ENCODE results near the gene VAV2. TPM values are rescaled to one million over a fixed set of nuclear protein-coding genes. Genes with fewer than 3 reads are reported as not detected.

Gene VAV2
- total RNA-seq, 1 experiment from 2014 or later = 4.4 TPM

GRCh38 chr9:133837627-133838597, 154.2 kb downstream of the VAV2 start:
- in situ Hi-C loops (cut with HindIII; ENCODE audit: low pct_unique_long_range_greater_than_20kb, low sequenced_read_pairs) = no loop called here
- no peak for DNase-seq (ENCODE audit: low read depth, low spot score)

DNA sequence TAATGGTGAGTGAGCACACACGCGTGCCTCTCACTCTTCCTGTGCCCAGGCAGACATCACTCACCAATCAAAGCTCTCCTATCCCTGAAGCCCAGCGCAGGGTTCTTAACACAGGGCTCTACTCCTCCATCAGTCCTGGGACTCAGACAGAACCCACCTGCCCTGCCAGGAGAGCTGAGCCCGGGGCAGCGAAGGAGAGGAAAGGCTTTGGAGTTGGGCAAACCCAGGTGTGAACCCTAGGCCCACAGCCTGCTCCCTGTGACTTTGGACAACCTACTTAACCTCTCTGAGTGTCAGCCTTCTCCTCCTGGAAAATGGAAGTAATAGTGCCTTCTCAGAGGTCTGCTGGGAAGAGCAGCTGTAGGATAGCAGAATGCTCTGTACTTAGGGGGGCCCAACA, 155.3 kb downstream of the VAV2 start:
- DNase-seq (ENCODE audit: low read depth, low spot score) = no peak
- in situ Hi-C loops (cut with HindIII; ENCODE audit: low pct_unique_long_range_greater_than_20kb, low sequenced_read_pairs) = no loop called here

GRCh38 chr9:133836001-133836758, 155.9 kb downstream of the VAV2 start:
- DNase-seq (ENCODE audit: low read depth, low spot score) = no peak

DNA sequence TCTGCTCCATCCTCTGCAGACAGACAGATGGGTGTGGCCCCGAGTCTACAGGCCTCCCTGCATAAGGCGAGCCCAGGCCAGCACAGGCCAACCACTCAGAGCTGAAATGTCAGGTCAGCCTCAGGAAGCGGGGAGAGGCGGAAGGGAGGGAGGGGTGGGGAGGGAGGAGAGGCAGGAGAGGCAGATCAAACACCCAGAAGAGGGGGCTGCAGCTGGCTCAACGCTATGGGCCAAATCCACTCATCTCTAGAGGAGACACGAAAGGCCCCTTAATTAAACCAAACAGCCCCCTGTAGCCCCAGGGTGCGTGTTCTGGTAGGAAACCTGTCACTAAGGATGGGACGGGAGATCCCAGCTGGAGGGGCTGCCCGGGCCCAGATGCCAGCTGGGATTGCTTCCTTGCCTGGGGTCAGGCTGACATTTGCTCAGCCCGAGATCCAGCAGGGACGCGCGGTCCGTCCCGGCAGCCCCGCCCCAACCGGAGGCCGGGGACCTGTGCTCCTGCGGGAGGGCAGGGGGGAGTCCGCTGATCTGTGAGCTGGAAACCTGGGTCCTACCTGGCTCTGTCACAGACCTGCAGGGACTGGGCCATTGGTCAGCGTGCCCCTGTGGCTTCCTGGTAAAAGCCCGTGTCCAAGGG, 156.7 kb downstream of the VAV2 start:
- no peak for DNase-seq (ENCODE audit: low read depth, low spot score)
- in situ Hi-C loops (cut with HindIII; ENCODE audit: low pct_unique_long_range_greater_than_20kb, low sequenced_read_pairs) = no loop called here

More at GRCh38 chr9:133836001-133836758, 155.9 kb downstream of the VAV2 start:
- in situ Hi-C loops (cut with HindIII; ENCODE audit: low pct_unique_long_range_greater_than_20kb, low sequenced_read_pairs) = no loop called here

DNA sequence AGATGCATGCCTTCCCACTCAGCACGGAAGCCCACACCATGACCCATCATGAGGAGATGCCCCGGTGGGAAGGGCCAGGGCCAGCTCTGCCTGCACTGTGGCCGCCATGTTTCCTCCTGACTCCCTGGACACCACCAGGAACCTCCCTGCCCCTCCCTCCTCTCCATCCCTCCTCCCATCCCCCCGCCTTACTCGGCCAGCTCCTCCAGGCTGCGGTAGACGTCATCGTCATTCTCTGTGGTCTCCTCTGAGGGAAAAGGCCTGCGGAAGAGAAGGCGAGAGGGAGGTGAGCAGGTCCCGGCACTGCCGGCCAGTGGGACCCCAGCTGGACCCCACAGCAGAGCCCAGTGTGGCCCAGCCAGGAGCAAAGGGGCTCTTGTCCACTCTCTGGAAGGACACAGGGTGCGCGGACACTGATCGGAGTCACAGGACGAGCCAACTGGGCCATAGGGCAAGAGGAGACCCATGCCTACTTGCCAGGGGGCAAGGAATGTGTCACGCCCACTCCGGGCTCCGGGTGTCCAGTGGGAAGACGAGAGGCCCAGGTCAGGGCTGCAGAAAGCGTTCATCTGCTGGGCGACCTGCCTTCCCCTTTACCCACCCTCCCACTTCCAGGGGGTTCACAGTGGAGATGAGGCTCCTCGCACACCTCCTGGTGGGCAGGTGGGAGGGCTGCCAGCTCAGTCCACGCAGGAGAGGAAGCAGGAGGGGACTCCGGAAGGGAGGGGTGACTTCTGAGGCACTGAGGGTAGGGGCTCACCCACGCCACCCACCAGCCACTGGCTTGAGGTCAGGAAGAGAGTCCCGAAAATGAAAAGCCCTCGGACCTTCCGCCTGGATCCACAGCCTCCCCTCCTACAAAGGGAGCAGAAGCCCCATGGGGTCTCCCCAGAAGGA, 157.8 kb downstream of the VAV2 start:
- in situ Hi-C loops (cut with HindIII; ENCODE audit: low pct_unique_long_range_greater_than_20kb, low sequenced_read_pairs) = no loop called here
- no peak for DNase-seq (ENCODE audit: low read depth, low spot score)

DNA sequence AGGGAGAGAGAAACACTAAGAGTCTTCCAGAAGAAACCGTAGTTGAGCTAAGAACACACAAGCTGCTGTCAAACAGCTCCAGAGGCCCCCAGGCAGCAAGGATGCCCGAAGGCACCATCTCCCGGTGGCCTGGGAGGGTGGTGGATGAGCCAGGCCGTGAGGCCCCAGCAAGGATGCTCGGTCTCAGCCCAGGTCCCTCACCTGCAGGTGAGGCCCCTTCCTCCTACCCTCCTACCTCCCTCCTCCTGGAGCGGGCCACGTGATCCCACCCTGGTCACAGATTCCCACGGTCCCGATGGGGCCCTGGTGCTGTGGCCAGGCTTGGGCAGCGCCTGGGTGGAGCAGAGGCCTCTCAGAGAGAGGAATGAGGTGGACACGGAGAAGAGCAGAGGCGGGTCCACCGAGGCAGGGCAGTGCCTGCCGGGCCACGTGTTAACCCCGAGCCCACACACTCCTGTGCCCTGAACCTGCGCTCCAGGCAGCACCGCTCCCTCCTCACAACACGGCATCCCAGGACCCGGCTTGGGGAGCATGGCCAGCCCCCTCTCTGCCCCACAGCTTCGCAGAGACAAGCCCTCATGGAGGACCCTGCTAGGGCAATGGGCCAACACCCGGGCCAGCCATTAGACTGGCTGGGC, 158.6 kb downstream of the VAV2 start:
- in situ Hi-C loops (cut with HindIII; ENCODE audit: low pct_unique_long_range_greater_than_20kb, low sequenced_read_pairs) = no loop called here
- DNase-seq (ENCODE audit: low read depth, low spot score) = no peak

DNA sequence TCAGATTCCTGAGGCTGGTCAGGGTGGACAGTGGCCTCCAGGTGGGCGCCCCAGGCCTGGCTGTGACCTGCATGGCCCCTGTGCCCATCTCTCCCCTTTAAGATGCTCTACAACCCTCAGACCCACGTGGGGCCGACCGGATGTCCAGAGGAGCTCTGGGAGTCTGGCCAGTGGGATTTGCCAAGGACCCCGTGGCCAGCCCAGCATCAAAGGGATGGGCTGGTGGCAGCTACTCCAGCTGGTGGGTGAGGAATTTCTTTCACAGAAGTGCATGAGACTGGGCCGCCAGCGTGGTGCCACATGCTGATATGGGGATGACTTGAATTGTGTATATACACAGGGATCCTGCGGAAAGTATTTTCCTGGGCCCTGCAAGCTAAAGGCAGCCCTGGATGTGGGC, 159.2 kb downstream of the VAV2 start:
- no peak for DNase-seq (ENCODE audit: low read depth, low spot score)
- in situ Hi-C loops (cut with HindIII; ENCODE audit: low pct_unique_long_range_greater_than_20kb, low sequenced_read_pairs) = no loop called here

DNA sequence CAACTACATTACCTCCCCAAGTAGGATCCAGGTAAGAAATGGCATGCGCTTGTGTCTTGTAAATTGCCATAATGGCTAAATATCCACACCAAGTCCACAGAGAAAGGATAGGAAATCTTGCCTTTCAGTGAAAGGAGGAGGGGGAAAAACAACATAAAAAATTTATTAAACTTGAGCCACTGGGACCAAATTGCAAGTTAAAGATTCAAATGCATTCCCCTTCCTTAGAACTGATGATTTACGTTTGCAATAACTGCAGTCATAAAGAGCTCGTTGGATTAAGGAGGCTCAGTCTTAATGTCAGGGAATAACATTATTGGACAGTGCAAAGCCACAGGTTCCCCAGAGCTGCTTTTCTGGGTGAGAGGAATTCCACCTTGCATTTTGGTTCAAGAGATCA, 161.4 kb downstream of the VAV2 start:
- no peak for DNase-seq (ENCODE audit: low read depth, low spot score)
- in situ Hi-C loops (cut with HindIII; ENCODE audit: low pct_unique_long_range_greater_than_20kb, low sequenced_read_pairs) = no loop called here

DNA sequence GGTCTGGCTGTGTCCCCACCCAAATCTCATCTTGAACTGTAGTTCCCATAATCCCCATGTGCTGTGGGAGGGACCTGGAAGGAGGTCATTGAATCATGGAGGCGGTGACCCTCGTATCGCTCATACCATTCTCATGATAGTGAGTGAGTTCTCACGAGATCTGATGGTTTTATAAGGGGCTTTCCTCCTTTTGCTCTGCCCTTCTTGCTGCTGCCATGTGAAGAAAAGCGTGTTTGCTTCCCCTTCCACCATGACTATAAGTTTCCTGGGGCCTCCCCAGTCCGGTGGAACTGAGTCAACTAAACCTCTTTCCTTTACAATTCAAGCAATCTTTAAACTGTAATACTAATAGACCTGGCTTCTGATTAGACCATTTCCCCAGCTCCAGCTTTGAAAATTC, 161.8 kb downstream of the VAV2 start:
- DNase-seq (ENCODE audit: low read depth, low spot score) = no peak
- in situ Hi-C loops (cut with HindIII; ENCODE audit: low pct_unique_long_range_greater_than_20kb, low sequenced_read_pairs) = no loop called here

DNA sequence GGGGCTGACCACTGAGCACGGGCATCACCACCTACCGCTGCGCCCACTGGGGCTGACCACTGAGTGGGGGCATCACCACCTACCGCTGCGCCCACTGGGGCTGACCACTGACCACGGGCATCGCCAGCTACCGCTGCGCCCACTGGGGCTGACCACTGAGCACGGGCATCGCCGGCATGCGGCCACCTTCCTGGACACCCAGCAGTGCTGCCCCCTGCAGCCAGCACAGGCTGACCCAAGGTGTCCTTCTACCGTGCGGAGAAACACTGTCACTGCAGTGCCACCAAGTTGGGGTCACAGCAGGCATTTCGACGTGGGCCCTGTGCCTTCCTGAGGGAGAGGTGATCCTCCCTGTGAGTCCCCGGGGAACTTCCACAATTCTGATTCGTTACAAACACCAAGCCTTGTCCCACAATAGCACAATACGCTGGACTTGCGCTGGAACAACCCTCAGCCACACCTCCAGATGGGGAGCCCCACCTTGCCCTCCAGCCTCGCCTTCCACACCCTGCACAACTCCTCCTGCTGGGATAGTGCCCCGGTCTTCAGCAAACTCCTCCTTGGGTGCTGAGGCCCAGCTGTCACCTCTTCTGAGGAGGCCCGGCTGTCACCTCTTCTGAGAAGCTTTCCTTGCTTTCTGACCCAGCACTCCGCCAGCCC, 163.7 kb downstream of the VAV2 start:
- DNase-seq (ENCODE audit: low read depth, low spot score) = no peak
- in situ Hi-C loops (cut with HindIII; ENCODE audit: low pct_unique_long_range_greater_than_20kb, low sequenced_read_pairs) = no loop called here

DNA sequence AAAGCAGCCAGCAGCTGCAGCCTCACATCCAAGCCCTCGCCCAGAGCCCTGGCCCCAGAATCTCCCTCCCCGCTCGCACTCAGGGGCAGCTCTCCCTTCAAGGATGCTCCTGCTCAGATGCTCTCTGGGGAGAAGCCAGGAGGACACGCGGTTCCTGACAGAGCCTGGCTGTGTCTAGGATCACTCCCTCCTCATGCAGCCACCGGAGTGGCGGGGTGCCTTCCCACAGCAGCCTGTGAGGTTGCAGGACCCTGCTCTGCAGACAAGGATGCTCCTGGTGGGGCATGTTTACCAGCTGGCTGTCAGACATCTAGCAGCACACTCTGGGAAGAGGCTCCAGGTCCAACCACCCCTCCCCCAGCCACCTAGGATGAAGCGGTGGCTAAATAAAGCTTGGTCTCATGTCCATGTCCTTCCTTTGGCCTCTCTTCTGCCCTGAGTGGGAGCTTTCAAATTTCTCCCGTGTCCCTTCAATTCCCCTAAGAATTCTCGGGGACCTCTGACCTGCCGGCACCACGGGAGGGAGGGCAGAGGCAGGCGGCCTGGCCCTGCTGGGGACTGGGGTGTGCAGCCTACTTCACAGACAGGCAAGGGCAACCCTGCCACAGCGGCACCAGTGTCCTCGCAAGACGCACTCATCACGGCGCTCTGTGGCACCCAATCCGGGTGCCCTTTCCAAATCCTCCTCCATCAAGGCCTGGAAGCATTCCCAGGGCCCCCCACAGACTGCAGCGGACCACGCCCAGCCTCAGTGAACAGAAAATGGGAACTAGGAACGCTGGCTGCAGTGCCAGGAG, 165.6 kb downstream of the VAV2 start:
- no peak for DNase-seq (ENCODE audit: low read depth, low spot score)
- in situ Hi-C loops (cut with HindIII; ENCODE audit: low pct_unique_long_range_greater_than_20kb, low sequenced_read_pairs) = no loop called here

DNA sequence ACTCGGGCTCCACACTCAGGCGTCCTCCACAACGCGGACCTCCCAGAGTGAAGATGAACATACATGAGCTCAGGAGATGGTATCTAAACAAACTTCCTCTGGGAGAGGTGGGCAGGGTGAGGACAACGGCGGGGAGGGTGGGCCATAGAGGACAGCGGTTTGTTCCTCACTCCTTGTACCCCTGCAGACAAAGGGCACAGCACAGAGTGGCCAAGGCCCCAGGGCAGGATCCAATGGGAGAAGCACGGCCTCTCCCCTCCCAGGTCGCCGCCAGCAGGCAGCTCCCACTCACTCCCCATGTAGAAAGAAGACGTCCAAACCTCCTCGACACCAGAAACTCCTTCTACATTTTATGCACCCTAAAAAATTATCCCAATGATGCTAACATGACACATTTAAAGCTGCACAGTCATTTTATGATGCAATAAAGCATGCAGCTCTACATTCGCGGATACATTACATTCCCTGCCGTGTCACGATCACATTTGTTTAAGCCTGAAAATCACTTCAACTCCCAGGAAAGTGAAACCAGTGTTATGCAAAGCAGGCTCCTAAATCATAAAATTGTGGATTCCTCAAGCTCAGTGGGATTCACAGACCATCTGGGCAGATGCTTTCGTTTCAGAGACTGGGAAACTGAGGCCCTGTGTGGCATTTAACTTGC, 166.4 kb downstream of the VAV2 start:
- no peak for DNase-seq (ENCODE audit: low read depth, low spot score)
- in situ Hi-C loops (cut with HindIII; ENCODE audit: low pct_unique_long_range_greater_than_20kb, low sequenced_read_pairs) = no loop called here

- in situ Hi-C loops (cut with HindIII; ENCODE audit: low pct_unique_long_range_greater_than_20kb, low sequenced_read_pairs) = no loop called here
- DNase-seq (ENCODE audit: low read depth, low spot score) = no peak
Measured at GRCh38 chr9:133824802-133825186, 167.3 kb downstream of the VAV2 start.

- in situ Hi-C loops (cut with HindIII; ENCODE audit: low pct_unique_long_range_greater_than_20kb, low sequenced_read_pairs) = no loop called here
- DNase-seq (ENCODE audit: low read depth, low spot score) = no peak
Measured at GRCh38 chr9:133824106-133824801, 167.9 kb downstream of the VAV2 start.

Data from SK-MEL-5 (cell line).